ENCODE measurements around the gene RBM15B. TPM values are rescaled to one million over a fixed set of nuclear protein-coding genes. Genes with fewer than 3 reads are reported as not detected.

RBM15B gene
- polyA plus RNA-seq, 1 donor (not counting 4 experiments of a cell fraction or from before 2014, with no cell fraction given): 10.2 TPM

DNA sequence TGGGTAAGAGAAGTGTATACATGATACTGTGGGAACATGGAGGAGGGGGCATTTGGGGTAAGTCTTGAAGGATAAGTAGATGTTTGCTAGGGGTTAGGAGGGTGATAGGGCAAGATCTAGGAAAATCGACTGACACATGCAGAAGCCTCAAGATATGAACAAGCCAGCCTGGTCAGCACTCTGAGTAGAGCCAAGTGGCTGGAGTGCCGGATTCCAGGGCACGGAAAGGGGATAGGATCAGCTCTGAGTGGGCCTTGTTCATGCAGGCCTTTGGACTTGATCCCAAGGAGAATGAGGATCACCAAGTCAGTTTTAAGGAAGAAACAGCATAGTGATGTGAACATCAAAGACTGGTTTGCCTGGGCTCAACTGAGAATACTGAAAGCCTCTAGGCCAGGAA is 30.3 kb upstream of the RBM15B start:
- TF ChIP-seq CTCF (optimal IDR thresholded peaks at IDR 0.05 in 1 of 3, IDR thresholded peaks at IDR 0.05 in 1 of 3, conservative IDR thresholded peaks at IDR 0.05 in 1 of 3; ENCODE audit: extremely low read depth in 1 of 3, insufficient read depth in 2 of 3, low read length in 3 of 3) (no peak), EZH2 (IDR thresholded peaks at IDR 0.05; ENCODE audit: low read length) (no peak)
- Histone ChIP-seq H3K4me1 (ENCODE audit: control insufficient read depth, extremely low read depth, insufficient read depth, low read length) (peaks cover 5% of the 10 kb centered on the region), H2AFZ (ENCODE audit: control insufficient read depth, low read length) (no peak overlapping the region), H3K27ac (ENCODE audit: control insufficient read depth, insufficient read depth, low read length) (no peak overlapping the region), H3K79me2 (ENCODE audit: control insufficient read depth, insufficient read depth, low read length) (no peaks in the 10 kb centered on the region), H3K36me3 (ENCODE audit: control insufficient read depth in 2 of 2, extremely low read depth in 1 of 2, insufficient read depth in 2 of 2, low read length in 2 of 2) (no peaks in the 10 kb centered on the region), H3K9me3 (ENCODE audit: control insufficient read depth, low read depth, low read length) (no peaks in the 10 kb centered on the region), H3K27me3 (ENCODE audit: control insufficient read depth, extremely low read depth, insufficient read depth, low read length) (no peaks in the 10 kb centered on the region), H4K20me1 (ENCODE audit: control insufficient read depth, extremely low read depth, insufficient read depth, low read length) (no peaks in the 10 kb centered on the region), H3K9me1 (ENCODE audit: control insufficient read depth, extremely low read depth, insufficient read depth, low read length) (no peaks in the 10 kb centered on the region), H3K9ac (ENCODE audit: control insufficient read depth, extremely low read depth, insufficient read depth, low read length) (no peak overlapping the region), H3K4me3 (ENCODE audit: control insufficient read depth in 2 of 3, extremely low read depth in 1 of 3, insufficient read depth in 2 of 3, low read depth in 1 of 3, low read length in 3 of 3) (no peak overlapping the region), H3K4me2 (ENCODE audit: control insufficient read depth, extremely low read depth, insufficient read depth, low read depth, low read length) (no peak overlapping the region)
- DNase-seq (ENCODE audit: low read depth, low spot score): no peak
- no peak for FAIRE-seq
- dilution Hi-C loops (cut with MboI; ENCODE audit: extremely low pct_ligation_motif_present, low sequenced_read_pairs): loop anchor here (25.0 kb wide), 1 partner anchor 249 kb away; no protein-coding TSS in a partner anchor

DNA sequence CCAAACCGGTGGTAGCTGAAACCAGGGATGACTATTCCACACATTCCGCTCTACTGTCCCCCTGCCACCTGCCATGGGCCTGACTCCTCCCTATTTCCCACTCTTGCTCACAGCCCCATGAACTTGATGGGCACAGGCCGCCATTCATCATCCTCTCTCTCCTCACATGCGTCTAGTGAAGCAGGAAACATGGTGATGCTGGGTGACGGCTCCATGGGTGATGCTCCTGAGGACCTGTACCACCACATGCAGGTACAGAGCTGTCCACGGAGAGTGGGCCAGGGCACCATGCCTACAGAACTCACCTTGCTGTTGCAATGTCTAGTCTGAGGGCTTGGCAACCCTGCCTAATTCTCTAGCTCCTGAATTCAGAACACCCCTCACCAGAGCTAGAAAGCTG is 29.3 kb upstream of the RBM15B start:
- H3K4me3 ChIP-seq (ENCODE audit: control insufficient read depth in 2 of 3, extremely low read depth in 1 of 3, insufficient read depth in 2 of 3, low read depth in 1 of 3, low read length in 3 of 3): no peak overlapping the region
- H4K20me1 ChIP-seq (ENCODE audit: control insufficient read depth, extremely low read depth, insufficient read depth, low read length): no peaks in the 10 kb centered on the region
- H3K27me3 ChIP-seq (ENCODE audit: control insufficient read depth, extremely low read depth, insufficient read depth, low read length): no peaks in the 10 kb centered on the region
- H2AFZ ChIP-seq (ENCODE audit: control insufficient read depth, low read length): no peak overlapping the region
- H3K36me3 ChIP-seq (ENCODE audit: control insufficient read depth in 2 of 2, extremely low read depth in 1 of 2, insufficient read depth in 2 of 2, low read length in 2 of 2): no peaks in the 10 kb centered on the region
- no peak for TF ChIP-seq CTCF (optimal IDR thresholded peaks at IDR 0.05 in 1 of 3, IDR thresholded peaks at IDR 0.05 in 1 of 3, conservative IDR thresholded peaks at IDR 0.05 in 1 of 3; ENCODE audit: extremely low read depth in 1 of 3, insufficient read depth in 2 of 3, low read length in 3 of 3)
- TF ChIP-seq EZH2 (IDR thresholded peaks at IDR 0.05; ENCODE audit: low read length): no peak
- H3K27ac ChIP-seq (ENCODE audit: control insufficient read depth, insufficient read depth, low read length): no peak overlapping the region
- H3K9me3 ChIP-seq (ENCODE audit: control insufficient read depth, low read depth, low read length): no peaks in the 10 kb centered on the region
- no peak overlapping the region for H3K9ac ChIP-seq (ENCODE audit: control insufficient read depth, extremely low read depth, insufficient read depth, low read length)
- H3K4me1 ChIP-seq (ENCODE audit: control insufficient read depth, extremely low read depth, insufficient read depth, low read length): no peaks in the 10 kb centered on the region
- no peaks in the 10 kb centered on the region for H3K79me2 ChIP-seq (ENCODE audit: control insufficient read depth, insufficient read depth, low read length)
- no peak overlapping the region for H3K4me2 ChIP-seq (ENCODE audit: control insufficient read depth, extremely low read depth, insufficient read depth, low read depth, low read length)
- dilution Hi-C loops (cut with MboI; ENCODE audit: extremely low pct_ligation_motif_present, low sequenced_read_pairs): loop anchor here (25.0 kb wide), 1 partner anchor 249 kb away; no protein-coding TSS in a partner anchor
- no peaks in the 10 kb centered on the region for H3K9me1 ChIP-seq (ENCODE audit: control insufficient read depth, extremely low read depth, insufficient read depth, low read length)
- FAIRE-seq (no peak), DNase-seq (ENCODE audit: low read depth, low spot score) (no peak)

All from keratinocyte (primary cell).